Osteocyte (in vitro differentiated cells): ENCODE data around the gene PLA2G7. TPM values are rescaled to one million over a fixed set of nuclear protein-coding genes. Genes with fewer than 3 reads are reported as not detected.

Experiments
- DNase-seq: peaks from one replicate; pipeline ENCODE4 v3.0.0; 2021; ENCODE audit warnings: mixed read lengths; ENCODE audit not compliant: unreplicated experiment; ENCODE audit errors: extremely low spot score
- H3K27ac Mint-ChIP-seq: one replicate; pipeline ENCODE4 v1.8.0; 2021; ENCODE audit warnings: mild to moderate bottlenecking, mixed read lengths; ENCODE audit not compliant: unreplicated experiment
- H3K27me3 Mint-ChIP-seq: one replicate; pipeline ENCODE4 v1.8.0; 2021; ENCODE audit warnings: mixed read lengths; ENCODE audit not compliant: unreplicated experiment
- H3K36me3 Mint-ChIP-seq: one replicate; pipeline ENCODE4 v1.8.0; 2021; ENCODE audit warnings: mixed read lengths; ENCODE audit not compliant: unreplicated experiment
- H3K4me1 Mint-ChIP-seq: one replicate; pipeline ENCODE4 v1.8.0; 2021; ENCODE audit warnings: mixed read lengths; ENCODE audit not compliant: unreplicated experiment
- H3K4me3 Mint-ChIP-seq: one replicate; pipeline ENCODE4 v1.8.0; 2021; ENCODE audit warnings: mild to moderate bottlenecking, moderate library complexity, mixed read lengths; ENCODE audit not compliant: unreplicated experiment
- H3K9me3 Mint-ChIP-seq: one replicate; pipeline ENCODE4 v1.8.0; 2021; ENCODE audit warnings: mixed read lengths; ENCODE audit not compliant: unreplicated experiment
- CTCF ChIP-seq: fragments of 200-600 bp; sonication (generic); IDR thresholded peaks from 2 replicates; pipeline ENCODE4 v1.5.0; 2021; ENCODE audit warnings: antibody characterized with exemption, mild to moderate bottlenecking, moderate library complexity
- total RNA-seq: library from RNA; stranded (reverse); gene quantifications from 2 replicates; pipeline ENCODE4 v1.2.1, GENCODE V29; 2021

Gene PLA2G7
- total RNA-seq, 1 donor from 2014 or later: not detected

- no peaks in the 10 kb centered on the region for H3K36me3 Mint-ChIP-seq
- H3K27ac Mint-ChIP-seq: no peak overlapping the region
- H3K27me3 Mint-ChIP-seq: peaks cover 28% of the 10 kb centered on the region
- DNase-seq: no peak
- no peak for TF ChIP-seq CTCF
- no peaks in the 10 kb centered on the region for H3K9me3 Mint-ChIP-seq
- no peak overlapping the region for H3K4me3 Mint-ChIP-seq
- H3K4me1 Mint-ChIP-seq: no peaks in the 10 kb centered on the region
Measured at GRCh38 chr6:46741910-46742309, 6.7 kb upstream of the PLA2G7 start.

GRCh38 chr6:46741482-46741881 is 6.3 kb upstream of the PLA2G7 start:
- H3K27me3 Mint-ChIP-seq: peaks cover 30% of the 10 kb centered on the region

GRCh38 chr6:46736906-46737305 is 1.7 kb upstream of the PLA2G7 start:
- Mint-ChIP-seq H3K4me1 (peaks cover 10% of the 10 kb centered on the region), H3K27ac (no peak overlapping the region), H3K36me3 (no peaks in the 10 kb centered on the region), H3K4me3 (no peak overlapping the region), H3K27me3 (peaks cover 61% of the 10 kb centered on the region), H3K9me3 (no peaks in the 10 kb centered on the region)
- DNase-seq: no peak
- TF ChIP-seq CTCF: no peak

More at GRCh38 chr6:46741482-46741881, 6.3 kb upstream of the PLA2G7 start:
- no peak for DNase-seq
- no peaks in the 10 kb centered on the region for H3K9me3 Mint-ChIP-seq
- H3K4me1 Mint-ChIP-seq: no peaks in the 10 kb centered on the region
- H3K27ac Mint-ChIP-seq: no peak overlapping the region
- TF ChIP-seq CTCF: no peak
- no peaks in the 10 kb centered on the region for H3K36me3 Mint-ChIP-seq
- no peak overlapping the region for H3K4me3 Mint-ChIP-seq

- H3K27me3 Mint-ChIP-seq: peaks cover 70% of the 10 kb centered on the region
- H3K27ac Mint-ChIP-seq: no peak overlapping the region
- H3K9me3 Mint-ChIP-seq: no peaks in the 10 kb centered on the region
- no peak for TF ChIP-seq CTCF
- H3K36me3 Mint-ChIP-seq: no peaks in the 10 kb centered on the region
- H3K4me3 Mint-ChIP-seq: peak overlapping the region; percentile 64
- DNase-seq: no peak
- H3K4me1 Mint-ChIP-seq: peaks cover 10% of the 10 kb centered on the region
Measured at GRCh38 chr6:46735720-46736031, 501 bp upstream of the PLA2G7 start.

GRCh38 chr6:46733341-46733801 is 1.8 kb downstream of the PLA2G7 start:
- Mint-ChIP-seq H3K4me3 (peak overlapping the region; percentile 41), H3K9me3 (no peaks in the 10 kb centered on the region)
- TF ChIP-seq CTCF: no peak

More at GRCh38 chr6:46733341-46733801, 1.8 kb downstream of the PLA2G7 start:
- Mint-ChIP-seq H3K27me3 (peaks cover 79% of the 10 kb centered on the region), H3K27ac (no peak overlapping the region), H3K4me1 (peaks cover 10% of the 10 kb centered on the region), H3K36me3 (no peaks in the 10 kb centered on the region)
- DNase-seq: no peak
